GM23338 (cell line): Measurements from ENCODE around the gene PCSK5.

Experiments
- CREB1 ChIP-seq: fragments of 250-450 bp; sonication (Bioruptor Pico); IDR thresholded peaks from 2 replicates; pipeline ENCODE4 v1.5.0; 2020; ENCODE audit warnings: low read depth, mild to moderate bottlenecking, moderate library complexity
- EZH2 ChIP-seq: fragments of 200-600 bp; sonication (generic); IDR thresholded peaks from one replicate; pipeline ENCODE4 v1.8.0; 2017; ENCODE audit warnings: antibody characterized with exemption, mild to moderate bottlenecking, low read depth; ENCODE audit not compliant: unreplicated experiment
- JUNB ChIP-seq: IDR thresholded peaks from one replicate; pipeline ENCODE4 v1.6.1; 2016; ENCODE audit warnings: antibody characterized with exemption; ENCODE audit not compliant: unreplicated experiment
- NANOG ChIP-seq: IDR thresholded peaks from 2 replicates; pipeline ENCODE4 v1.6.1; 2016; ENCODE audit warnings: antibody characterized with exemption, borderline replicate concordance
- POLR2AphosphoS5 ChIP-seq: IDR thresholded peaks from 2 replicates; pipeline ENCODE4 v1.6.1; 2016; ENCODE audit warnings: antibody characterized with exemption, low read depth
- ZNF114 ChIP-seq: fragments of 250-450 bp; sonication (Bioruptor Pico); IDR thresholded peaks from 2 replicates; pipeline ENCODE4 v1.5.0; 2020; ENCODE audit warnings: mild to moderate bottlenecking, moderate library complexity
- TF ChIP-seq, protein P1 (sequence below), 2 experiments: fragments of 200-600 bp in 1 of 2; sonication (generic) in 1 of 2; conservative IDR thresholded peaks; 2 replicates each; pipeline versions ENCODE4 v1.5.1 to v1.6.1; 2016 to 2017; ENCODE audit warnings: antibody characterized with exemption in 2 of 2, low read depth in 2 of 2, mild to moderate bottlenecking in 2 of 2, moderate library complexity in 1 of 2
- TF ChIP-seq, protein P2 (sequence below): IDR thresholded peaks from one replicate; pipeline ENCODE4 v1.6.1; 2018; ENCODE audit warnings: antibody characterized with exemption; ENCODE audit not compliant: unreplicated experiment

DNA sequence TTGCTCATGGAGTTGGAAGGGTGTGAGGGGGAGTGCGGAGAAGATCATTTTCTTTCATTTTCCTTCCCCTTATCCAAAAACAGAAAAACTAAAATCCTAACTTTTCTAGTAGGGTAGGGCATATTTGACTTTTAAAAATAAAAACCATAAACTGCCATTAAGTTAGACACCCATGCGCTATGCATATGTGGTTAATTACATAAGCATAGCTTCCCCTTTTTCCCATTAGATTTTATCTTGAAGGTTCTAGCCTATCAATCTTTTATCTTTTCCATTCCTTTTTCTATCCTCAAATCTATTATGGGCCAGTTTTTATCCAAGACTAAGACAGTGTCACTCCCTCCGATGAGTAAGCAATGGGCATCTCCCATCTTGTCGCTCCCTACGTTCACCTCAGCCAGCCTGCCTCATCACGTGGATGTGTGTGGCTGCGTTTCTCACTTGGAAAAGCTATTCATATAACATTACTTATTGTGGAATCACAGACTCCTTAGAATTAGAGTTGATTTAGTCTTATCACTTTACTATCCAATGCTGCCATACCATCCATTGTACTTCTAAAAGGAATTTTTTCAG, 49.2 kb downstream of the PCSK5 start:
- TF ChIP-seq, protein P1, sequence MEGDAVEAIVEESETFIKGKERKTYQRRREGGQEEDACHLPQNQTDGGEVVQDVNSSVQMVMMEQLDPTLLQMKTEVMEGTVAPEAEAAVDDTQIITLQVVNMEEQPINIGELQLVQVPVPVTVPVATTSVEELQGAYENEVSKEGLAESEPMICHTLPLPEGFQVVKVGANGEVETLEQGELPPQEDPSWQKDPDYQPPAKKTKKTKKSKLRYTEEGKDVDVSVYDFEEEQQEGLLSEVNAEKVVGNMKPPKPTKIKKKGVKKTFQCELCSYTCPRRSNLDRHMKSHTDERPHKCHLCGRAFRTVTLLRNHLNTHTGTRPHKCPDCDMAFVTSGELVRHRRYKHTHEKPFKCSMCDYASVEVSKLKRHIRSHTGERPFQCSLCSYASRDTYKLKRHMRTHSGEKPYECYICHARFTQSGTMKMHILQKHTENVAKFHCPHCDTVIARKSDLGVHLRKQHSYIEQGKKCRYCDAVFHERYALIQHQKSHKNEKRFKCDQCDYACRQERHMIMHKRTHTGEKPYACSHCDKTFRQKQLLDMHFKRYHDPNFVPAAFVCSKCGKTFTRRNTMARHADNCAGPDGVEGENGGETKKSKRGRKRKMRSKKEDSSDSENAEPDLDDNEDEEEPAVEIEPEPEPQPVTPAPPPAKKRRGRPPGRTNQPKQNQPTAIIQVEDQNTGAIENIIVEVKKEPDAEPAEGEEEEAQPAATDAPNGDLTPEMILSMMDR (conservative IDR thresholded peaks at IDR 0.05; ENCODE audit: low read depth in 2 of 2), result no peak
- TF ChIP-seq CREB1 (CRISPR knock-in tag), result no peak
- no peak for TF ChIP-seq EZH2
- no peak for TF ChIP-seq ZNF114 (CRISPR knock-in tag)
- TF ChIP-seq POLR2AphosphoS5, result no peak
- no peak for TF ChIP-seq NANOG
- TF ChIP-seq JUNB, result no peak
- TF ChIP-seq, protein P2, sequence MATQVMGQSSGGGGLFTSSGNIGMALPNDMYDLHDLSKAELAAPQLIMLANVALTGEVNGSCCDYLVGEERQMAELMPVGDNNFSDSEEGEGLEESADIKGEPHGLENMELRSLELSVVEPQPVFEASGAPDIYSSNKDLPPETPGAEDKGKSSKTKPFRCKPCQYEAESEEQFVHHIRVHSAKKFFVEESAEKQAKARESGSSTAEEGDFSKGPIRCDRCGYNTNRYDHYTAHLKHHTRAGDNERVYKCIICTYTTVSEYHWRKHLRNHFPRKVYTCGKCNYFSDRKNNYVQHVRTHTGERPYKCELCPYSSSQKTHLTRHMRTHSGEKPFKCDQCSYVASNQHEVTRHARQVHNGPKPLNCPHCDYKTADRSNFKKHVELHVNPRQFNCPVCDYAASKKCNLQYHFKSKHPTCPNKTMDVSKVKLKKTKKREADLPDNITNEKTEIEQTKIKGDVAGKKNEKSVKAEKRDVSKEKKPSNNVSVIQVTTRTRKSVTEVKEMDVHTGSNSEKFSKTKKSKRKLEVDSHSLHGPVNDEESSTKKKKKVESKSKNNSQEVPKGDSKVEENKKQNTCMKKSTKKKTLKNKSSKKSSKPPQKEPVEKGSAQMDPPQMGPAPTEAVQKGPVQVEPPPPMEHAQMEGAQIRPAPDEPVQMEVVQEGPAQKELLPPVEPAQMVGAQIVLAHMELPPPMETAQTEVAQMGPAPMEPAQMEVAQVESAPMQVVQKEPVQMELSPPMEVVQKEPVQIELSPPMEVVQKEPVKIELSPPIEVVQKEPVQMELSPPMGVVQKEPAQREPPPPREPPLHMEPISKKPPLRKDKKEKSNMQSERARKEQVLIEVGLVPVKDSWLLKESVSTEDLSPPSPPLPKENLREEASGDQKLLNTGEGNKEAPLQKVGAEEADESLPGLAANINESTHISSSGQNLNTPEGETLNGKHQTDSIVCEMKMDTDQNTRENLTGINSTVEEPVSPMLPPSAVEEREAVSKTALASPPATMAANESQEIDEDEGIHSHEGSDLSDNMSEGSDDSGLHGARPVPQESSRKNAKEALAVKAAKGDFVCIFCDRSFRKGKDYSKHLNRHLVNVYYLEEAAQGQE, result no peak
